Small intestine (tissue), 7 donors: ENCODE measurements around the gene PLD5. TPM values are rescaled to one million over a fixed set of nuclear protein-coding genes. Genes with fewer than 3 reads are reported as not detected.

Experiments used
- DNase-seq, 2 donors: peaks; one replicate each; pipeline versions ENCODE4 v3.0.0 to v3.0.0-alpha.2; 2013
- FAIRE-seq: peaks from 2 replicates; lab custom pipeline; 2012; peaks lifted over from hg19 to GRCh38; lab: Jason Lieb, UNC
- H3K27ac ChIP-seq, 3 donors: one replicate each; pipeline ENCODE4 v1.5.1; 2013; ENCODE audit warnings: low read length in 2 of 3, mild to moderate bottlenecking in 2 of 3, control low read depth in 1 of 3, inconsistent platforms in 1 of 3, low read depth in 1 of 3, moderate library complexity in 1 of 3
- H3K27me3 ChIP-seq, 3 donors: one replicate each; pipeline ENCODE4 v1.6.1; 2013; ENCODE audit warnings: low read length in 3 of 3, inconsistent platforms in 1 of 3; ENCODE audit not compliant: control insufficient read depth in 3 of 3, insufficient read depth in 3 of 3
- H3K36me3 ChIP-seq, 3 donors: one replicate each; pipeline ENCODE4 v1.6.1; 2013; ENCODE audit warnings: low read length in 3 of 3, inconsistent platforms in 1 of 3, low read depth in 1 of 3, mild to moderate bottlenecking in 1 of 3, moderate library complexity in 1 of 3; ENCODE audit not compliant: control insufficient read depth in 3 of 3, insufficient read depth in 2 of 3
- H3K4me1 ChIP-seq, 3 donors: one replicate each; pipeline ENCODE4 v1.6.1; 2013; ENCODE audit warnings: low read length in 2 of 3, inconsistent platforms in 1 of 3, low read depth in 1 of 3, mild to moderate bottlenecking in 1 of 3, moderate library complexity in 1 of 3; ENCODE audit not compliant: control insufficient read depth in 3 of 3, insufficient read depth in 2 of 3
- H3K4me3 ChIP-seq, 3 donors: one replicate each; pipeline ENCODE4 v1.5.1; 2013; ENCODE audit warnings: low read length in 3 of 3, control low read depth in 1 of 3, inconsistent platforms in 1 of 3, low read depth in 1 of 3, mild to moderate bottlenecking in 1 of 3, moderate library complexity in 1 of 3
- H3K9me3 ChIP-seq, 2 donors: one replicate each; pipeline ENCODE4 v1.6.1; 2013; ENCODE audit warnings: low read depth in 1 of 2, low read length in 1 of 2; ENCODE audit not compliant: control insufficient read depth in 2 of 2, insufficient read depth in 1 of 2
- WGBS, 3 donors: extraction: QIAGEN DNeasy Blood & Tissue Kit; methylation state at CpG; one replicate each; pipeline ENCODE4 v1.1.7; 2013; 5-methylcytosine and 5-hydroxymethylcytosine counted together
- polyA plus RNA-seq, 4 donors: library from polyadenylated mRNA; stranded (reverse) in 3 of 4; unstranded in 1 of 4; fragments of 200-250 nt in 3 of 4; fragments of 120-200 nt in 1 of 4; gene quantifications; one replicate each; pipeline versions ENCODE4 v1.2.1 to v1.2.3, GENCODE V29; 2013
- donor health status: healthy with polysubstance abuse.
- donor health status: control.
- donor health status: control.
- donor health status: Bipolar disorder and iron deficiency.
- donor health status: healthy.

The PLD5 gene
- polyA plus RNA-seq, 4 donors, result 0.12 to 0.13 TPM; not detected in 2

DNA sequence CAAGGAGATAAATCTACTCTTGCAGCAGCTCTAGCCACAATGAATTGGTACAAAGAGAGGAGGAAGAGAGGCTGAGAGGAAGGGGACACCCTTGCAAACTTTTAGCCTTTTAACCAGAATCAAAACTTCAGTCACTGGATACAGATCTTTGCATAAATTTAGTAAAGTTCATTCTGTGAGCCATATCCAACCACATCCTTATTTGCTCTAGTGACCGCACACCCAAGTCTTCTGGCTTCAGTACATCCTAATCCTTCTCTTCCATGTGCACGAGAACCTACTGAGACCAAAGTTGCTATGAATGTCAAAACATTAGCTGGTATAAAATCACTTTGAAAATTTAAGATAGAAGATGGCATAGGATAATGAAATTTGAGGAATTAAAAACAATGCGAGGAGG is 21.9 kb upstream of the PLD5 start:
- Histone ChIP-seq H3K4me3 (no peak overlapping the region), H3K27ac (no peak overlapping the region), H3K27me3 (no peaks in the 10 kb centered on the region), H3K36me3 (no peaks in the 10 kb centered on the region), H3K9me3 (no peaks in the 10 kb centered on the region), H3K4me1 (no peaks in the 10 kb centered on the region)
- FAIRE-seq (no peak), DNase-seq (no peak)
- 84 to 89% (median 86%) methylated on average over 3 of the region's 3 CpGs for WGBS, 3 donors

DNA sequence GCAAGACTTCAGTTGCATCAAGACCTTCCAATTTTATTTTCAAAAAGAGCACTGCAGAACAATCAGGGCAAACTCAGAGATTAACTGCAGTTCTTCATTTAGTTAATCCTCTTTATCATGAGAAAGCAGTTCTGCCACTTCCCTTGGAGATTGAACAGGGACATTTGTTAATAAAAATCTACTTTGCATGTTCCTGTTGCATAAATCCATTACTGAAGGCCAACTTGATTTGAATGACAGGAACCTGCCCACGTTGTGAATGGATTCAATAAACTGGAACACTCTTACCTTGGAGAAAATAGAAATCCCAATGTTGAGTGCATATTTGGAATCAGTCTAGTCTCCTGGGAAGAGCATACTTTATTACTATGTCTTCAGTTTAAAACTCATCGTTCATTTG is 19.6 kb upstream of the PLD5 start:
- Histone ChIP-seq H3K9me3 (no peaks in the 10 kb centered on the region), H3K27ac (no peak overlapping the region), H3K36me3 (no peaks in the 10 kb centered on the region), H3K4me3 (no peak overlapping the region), H3K27me3 (no peaks in the 10 kb centered on the region), H3K4me1 (no peaks in the 10 kb centered on the region)
- FAIRE-seq (no peak), DNase-seq (no peak)
- 50 to 59% (median 58%) methylated on average over 2 of the region's 2 CpGs for WGBS, 3 donors

DNA sequence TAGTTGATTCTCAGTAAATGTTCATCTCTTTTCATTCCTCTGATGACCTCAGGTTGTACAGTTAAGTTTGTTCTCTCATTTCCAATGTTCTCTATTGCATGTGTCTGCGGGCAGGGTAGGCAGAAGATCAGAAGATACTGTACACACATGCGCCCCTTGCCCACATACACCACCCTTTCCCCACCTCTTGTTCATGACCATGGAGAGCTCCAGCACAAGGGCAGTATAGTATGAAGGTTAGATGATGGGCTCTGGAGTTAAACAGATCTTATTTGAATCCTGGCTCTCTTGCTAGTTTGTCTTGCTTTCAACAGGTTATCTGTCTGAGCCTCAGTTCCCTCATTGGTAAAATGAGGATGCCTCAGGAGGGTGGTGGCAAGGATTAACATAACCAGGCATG is 17.8 kb upstream of the PLD5 start:
- H3K36me3 ChIP-seq, result no peaks in the 10 kb centered on the region
- no peaks in the 10 kb centered on the region for H3K27me3 ChIP-seq
- H3K4me3 ChIP-seq, result no peak overlapping the region
- H3K9me3 ChIP-seq, result no peaks in the 10 kb centered on the region
- DNase-seq, result no peak
- FAIRE-seq, result no peak
- no peaks in the 10 kb centered on the region for H3K4me1 ChIP-seq
- H3K27ac ChIP-seq, result no peak overlapping the region
- WGBS, 3 donors, result 93 to 96% (median 94%) methylated on average over 2 of the region's 2 CpGs

DNA sequence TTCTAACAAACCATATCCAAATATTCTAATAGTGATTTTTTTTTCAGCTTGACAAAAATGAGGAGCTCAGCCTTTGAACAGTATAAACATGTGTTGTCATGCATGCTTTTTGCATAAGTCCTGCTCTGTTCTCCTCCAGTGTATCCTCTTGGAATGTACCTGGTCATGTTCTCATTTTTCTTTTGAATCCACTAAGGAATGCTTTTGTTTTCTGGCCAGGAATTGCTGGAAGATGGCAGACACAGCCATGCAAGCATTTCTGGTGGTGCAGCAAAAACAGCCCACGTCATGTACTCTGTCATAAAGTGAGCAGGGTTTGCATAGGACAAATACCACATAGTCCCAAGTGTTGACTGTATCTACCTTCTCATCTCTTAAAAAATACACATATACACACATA is 11.5 kb upstream of the PLD5 start:
- H3K4me3 ChIP-seq, result no peak overlapping the region
- H3K27me3 ChIP-seq, result no peaks in the 10 kb centered on the region
- no peaks in the 10 kb centered on the region for H3K9me3 ChIP-seq
- H3K36me3 ChIP-seq, result no peaks in the 10 kb centered on the region
- DNase-seq (no peak), FAIRE-seq (no peak)
- WGBS, 3 donors, result 23 to 41% (median 39%) methylated on average over 1 of the region's 1 CpG
- H3K27ac ChIP-seq, result no peak overlapping the region
- H3K4me1 ChIP-seq, result no peaks in the 10 kb centered on the region

DNA sequence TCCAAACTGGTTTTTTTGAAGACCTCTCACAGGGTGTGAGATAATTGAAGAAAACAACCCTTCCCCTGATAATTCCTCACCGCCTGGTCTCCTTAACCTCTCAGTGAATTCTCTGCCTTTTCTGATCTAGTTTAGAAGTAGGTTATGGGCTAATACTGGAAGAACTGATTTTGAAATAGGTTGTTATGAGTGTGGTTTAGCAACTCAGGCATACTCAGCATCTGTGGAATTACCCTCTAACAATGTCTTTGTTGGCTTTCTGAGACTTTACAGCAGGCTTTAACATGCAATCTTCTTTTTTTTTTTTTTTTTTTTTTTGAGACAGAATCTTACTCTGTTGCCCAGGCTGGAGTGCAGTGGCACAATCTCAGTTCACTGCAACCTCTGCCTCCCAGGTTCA is 10.3 kb upstream of the PLD5 start:
- no peak for DNase-seq
- no peaks in the 10 kb centered on the region for H3K9me3 ChIP-seq
- WGBS, 3 donors, result 88 to 93% (median 92%) methylated on average over 1 of the region's 1 CpG

DNA sequence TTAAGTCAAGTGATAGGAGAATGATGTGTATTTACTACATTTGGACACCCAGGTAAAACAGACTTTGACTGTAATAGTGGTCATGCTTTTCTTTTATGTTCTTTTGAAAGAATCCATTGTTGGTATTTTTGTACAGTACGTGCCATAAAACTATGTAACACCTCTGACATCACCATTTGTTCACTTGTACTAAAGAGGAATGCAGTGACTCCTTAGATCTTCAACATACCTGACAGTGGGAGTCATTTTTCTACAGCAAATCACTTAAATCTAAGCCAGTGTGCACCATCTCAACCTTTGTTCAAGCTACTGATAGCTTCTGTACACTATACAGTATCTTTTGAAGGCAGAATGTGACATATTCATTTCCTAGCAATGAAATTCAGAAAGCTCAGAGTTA is 6.3 kb upstream of the PLD5 start:
- Histone ChIP-seq H3K9me3 (no peaks in the 10 kb centered on the region), H3K27me3 (peaks cover 0 to 13% (median 7%) of the 10 kb centered on the region in 3 donors), H3K36me3 (no peaks in the 10 kb centered on the region), H3K4me1 (no peaks in the 10 kb centered on the region), H3K27ac (no peak overlapping the region), H3K4me3 (no peak overlapping the region)
- 33 to 52% (median 40%) methylated on average over 1 of the region's 1 CpG for WGBS, 3 donors
- DNase-seq, result no peak
- no peak for FAIRE-seq

More for the DNA sequence above, 10.3 kb upstream of the PLD5 start:
- H3K4me3 ChIP-seq, result no peak overlapping the region
- no peaks in the 10 kb centered on the region for H3K4me1 ChIP-seq
- no peaks in the 10 kb centered on the region for H3K36me3 ChIP-seq
- no peaks in the 10 kb centered on the region for H3K27me3 ChIP-seq
- no peak overlapping the region for H3K27ac ChIP-seq
- no peak for FAIRE-seq

DNA sequence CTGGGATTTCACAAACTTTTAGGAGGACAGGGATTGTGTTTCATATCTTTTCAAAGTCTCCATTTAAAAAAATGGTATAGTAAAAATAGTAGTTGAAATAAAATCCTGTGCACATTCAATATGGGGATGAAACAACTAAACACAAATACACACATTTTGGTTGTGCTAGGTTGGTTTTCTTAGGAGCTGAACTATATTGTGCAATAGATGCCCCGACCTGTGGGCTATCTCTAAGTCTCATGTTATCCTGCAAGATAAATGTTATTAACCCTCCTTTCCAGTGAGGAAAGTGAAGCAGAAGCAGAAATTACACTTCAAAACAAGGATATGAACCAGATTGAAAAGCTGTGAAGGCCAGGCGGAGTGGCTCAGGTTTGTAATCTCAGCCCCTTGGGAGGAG is 1.3 kb upstream of the PLD5 start:
- no peak for DNase-seq
- no peak for FAIRE-seq
- Histone ChIP-seq H3K27me3 (peaks cover 6 to 43% (median 30%) of the 10 kb centered on the region in 3 donors), H3K4me1 (peaks cover 0 to 8% (median 0%) of the 10 kb centered on the region in 3 donors), H3K27ac (no peak overlapping the region), H3K4me3 (no peak overlapping the region), H3K9me3 (no peaks in the 10 kb centered on the region), H3K36me3 (no peaks in the 10 kb centered on the region)
- 51 to 69% (median 55%) methylated on average over 2 of the region's 2 CpGs for WGBS, 3 donors

DNA sequence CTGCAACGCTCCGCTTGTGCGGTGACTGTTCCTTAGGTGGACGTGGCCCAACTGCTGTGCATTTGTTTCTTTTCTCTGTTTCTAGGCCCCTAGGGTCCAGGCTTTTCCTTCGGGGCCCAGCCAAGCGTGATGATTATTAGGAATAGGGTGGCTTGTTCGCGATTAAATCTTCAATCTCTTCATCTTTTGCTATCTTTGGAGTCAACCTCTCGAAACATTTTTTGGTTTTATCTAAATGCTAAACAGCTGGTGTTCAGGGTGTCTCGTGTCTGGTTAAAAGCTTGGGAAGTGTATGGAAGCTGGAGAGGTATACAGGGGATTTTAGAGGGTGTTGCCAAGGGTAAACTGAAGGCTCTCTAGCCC is 844 bp upstream of the PLD5 start:
- H3K4me3 ChIP-seq, result no peak overlapping the region
- H3K27me3 ChIP-seq, result peaks cover 6 to 43% (median 30%) of the 10 kb centered on the region in 3 donors
- H3K27ac ChIP-seq, result no peak overlapping the region
- H3K36me3 ChIP-seq, result no peaks in the 10 kb centered on the region
- WGBS, 3 donors, result 11 to 12% (median 12%) methylated on average over 10 of the region's 10 CpGs
- H3K4me1 ChIP-seq, result peaks cover 0 to 8% (median 0%) of the 10 kb centered on the region in 3 donors
- no peaks in the 10 kb centered on the region for H3K9me3 ChIP-seq
- FAIRE-seq (no peak), DNase-seq (no peak)
